ENCODE measurements around the gene PTPRR. TPM values are rescaled to one million over a fixed set of nuclear protein-coding genes. Genes with fewer than 3 reads are reported as not detected.

Gene PTPRR
- total and polyA plus RNA-seq, 2 donors from 2014 or later, result 0.50 to 0.86 TPM

DNA sequence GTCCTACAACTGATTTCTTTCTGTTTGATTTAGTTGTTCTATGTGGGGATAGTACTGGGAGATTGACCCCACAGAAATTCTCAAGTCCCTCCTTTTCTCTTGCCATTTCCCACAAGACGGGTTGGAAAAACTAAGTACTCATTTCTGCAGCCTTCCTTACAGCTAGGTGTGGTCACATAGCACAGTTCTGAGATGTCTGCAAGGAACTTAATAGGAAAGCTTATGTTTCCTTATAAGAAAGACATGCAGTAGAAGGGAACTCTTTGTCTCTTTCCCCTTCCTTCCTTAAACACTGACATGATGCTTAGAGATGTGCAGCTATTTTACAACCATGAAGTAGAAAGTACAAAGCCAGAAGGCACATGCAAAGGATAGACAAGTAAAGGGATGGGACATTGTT, 113.7 kb downstream of the PTPRR start:
- intact Hi-C loops (cut with DNase I), result no loop called here
- H3K36me3 ChIP-seq (ENCODE audit: control insufficient read depth in 2 of 3, insufficient read depth in 3 of 3, low read length in 3 of 3), result no peaks in the 10 kb centered on the region
- FAIRE-seq (no peak), DNase-seq (no peak)
- H3K27me3 ChIP-seq (ENCODE audit: control insufficient read depth, insufficient read depth, low read length), result no peaks in the 10 kb centered on the region
- H3K9me3 ChIP-seq (ENCODE audit: control insufficient read depth in 2 of 3, insufficient read depth in 1 of 3, low read length in 3 of 3), result no peaks in the 10 kb centered on the region
- no peak overlapping the region for H3K9ac ChIP-seq (ENCODE audit: low read length in 3 of 3)
- H3K4me1 ChIP-seq (ENCODE audit: control insufficient read depth in 2 of 3, insufficient read depth in 2 of 3, low read depth in 1 of 3, low read length in 3 of 3), result peaks cover 0 to 5% (median 0%) of the 10 kb centered on the region in 3 donors
- H3K4me3 ChIP-seq (ENCODE audit: low read length in 3 of 3), result no peak overlapping the region
- TF ChIP-seq, protein P1, sequence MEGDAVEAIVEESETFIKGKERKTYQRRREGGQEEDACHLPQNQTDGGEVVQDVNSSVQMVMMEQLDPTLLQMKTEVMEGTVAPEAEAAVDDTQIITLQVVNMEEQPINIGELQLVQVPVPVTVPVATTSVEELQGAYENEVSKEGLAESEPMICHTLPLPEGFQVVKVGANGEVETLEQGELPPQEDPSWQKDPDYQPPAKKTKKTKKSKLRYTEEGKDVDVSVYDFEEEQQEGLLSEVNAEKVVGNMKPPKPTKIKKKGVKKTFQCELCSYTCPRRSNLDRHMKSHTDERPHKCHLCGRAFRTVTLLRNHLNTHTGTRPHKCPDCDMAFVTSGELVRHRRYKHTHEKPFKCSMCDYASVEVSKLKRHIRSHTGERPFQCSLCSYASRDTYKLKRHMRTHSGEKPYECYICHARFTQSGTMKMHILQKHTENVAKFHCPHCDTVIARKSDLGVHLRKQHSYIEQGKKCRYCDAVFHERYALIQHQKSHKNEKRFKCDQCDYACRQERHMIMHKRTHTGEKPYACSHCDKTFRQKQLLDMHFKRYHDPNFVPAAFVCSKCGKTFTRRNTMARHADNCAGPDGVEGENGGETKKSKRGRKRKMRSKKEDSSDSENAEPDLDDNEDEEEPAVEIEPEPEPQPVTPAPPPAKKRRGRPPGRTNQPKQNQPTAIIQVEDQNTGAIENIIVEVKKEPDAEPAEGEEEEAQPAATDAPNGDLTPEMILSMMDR (IDR thresholded peaks at IDR 0.05; ENCODE audit: borderline replicate concordance, extremely low read depth, insufficient read depth), result no peak
- no peak overlapping the region for H3K27ac ChIP-seq (ENCODE audit: low read depth in 2 of 2, low read length in 2 of 2)

DNA sequence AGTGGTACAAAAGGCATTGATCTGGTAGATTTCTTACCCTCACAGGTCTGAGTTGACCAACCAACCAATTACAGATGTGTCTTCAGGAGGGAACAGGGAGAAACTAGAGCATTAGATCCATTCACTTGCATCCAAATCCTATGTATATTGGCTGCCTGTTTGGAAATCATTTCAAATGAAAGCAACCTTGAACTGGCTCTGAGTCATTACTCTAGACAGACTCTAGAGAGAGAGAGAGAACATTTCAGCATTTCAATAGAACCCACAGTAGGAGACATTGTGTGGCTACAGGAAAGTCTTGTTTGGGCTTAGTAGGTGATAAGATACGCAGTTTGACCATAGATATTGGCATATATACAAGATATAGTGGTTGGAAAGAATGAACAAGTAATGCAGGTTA, 114.5 kb downstream of the PTPRR start:
- DNase-seq (no peak), FAIRE-seq (no peak)
- Histone ChIP-seq H3K9me3 (ENCODE audit: control insufficient read depth in 2 of 3, insufficient read depth in 1 of 3, low read length in 3 of 3) (no peaks in the 10 kb centered on the region), H3K4me3 (ENCODE audit: low read length in 3 of 3) (no peak overlapping the region), H3K36me3 (ENCODE audit: control insufficient read depth in 2 of 3, insufficient read depth in 3 of 3, low read length in 3 of 3) (no peaks in the 10 kb centered on the region), H3K27me3 (ENCODE audit: control insufficient read depth, insufficient read depth, low read length) (no peaks in the 10 kb centered on the region), H3K27ac (ENCODE audit: low read depth in 2 of 2, low read length in 2 of 2) (no peak overlapping the region), H3K4me1 (ENCODE audit: control insufficient read depth in 2 of 3, insufficient read depth in 2 of 3, low read depth in 1 of 3, low read length in 3 of 3) (no peaks in the 10 kb centered on the region), H3K9ac (ENCODE audit: low read length in 3 of 3) (no peak overlapping the region)
- intact Hi-C loops (cut with DNase I), result no loop called here
- TF ChIP-seq, protein P1 (IDR thresholded peaks at IDR 0.05; ENCODE audit: borderline replicate concordance, extremely low read depth, insufficient read depth), result no peak

- H3K9ac ChIP-seq (ENCODE audit: low read length in 3 of 3), result no peak overlapping the region
- no peak overlapping the region for H3K27ac ChIP-seq (ENCODE audit: low read depth in 2 of 2, low read length in 2 of 2)
- DNase-seq (no peak), FAIRE-seq (no peak)
- no peak overlapping the region for H3K4me3 ChIP-seq (ENCODE audit: low read length in 3 of 3)
- H3K9me3 ChIP-seq (ENCODE audit: control insufficient read depth in 2 of 3, insufficient read depth in 1 of 3, low read length in 3 of 3), result no peaks in the 10 kb centered on the region
- TF ChIP-seq, protein P1 (IDR thresholded peaks at IDR 0.05; ENCODE audit: borderline replicate concordance, extremely low read depth, insufficient read depth), result no peak
- H3K27me3 ChIP-seq (ENCODE audit: control insufficient read depth, insufficient read depth, low read length), result no peaks in the 10 kb centered on the region
- H3K36me3 ChIP-seq (ENCODE audit: control insufficient read depth in 2 of 3, insufficient read depth in 3 of 3, low read length in 3 of 3), result no peaks in the 10 kb centered on the region
- intact Hi-C loops (cut with DNase I), result no loop called here
- H3K4me1 ChIP-seq (ENCODE audit: control insufficient read depth in 2 of 3, insufficient read depth in 2 of 3, low read depth in 1 of 3, low read length in 3 of 3), result no peaks in the 10 kb centered on the region
These were observed 122.3 kb downstream of the PTPRR start for GRCh38 chr12:70798016-70798783.

Measured in kidney (tissue), 14 donors.